ENCODE measurements around the gene TMEM98. TPM values are rescaled to one million over a fixed set of nuclear protein-coding genes. Genes with fewer than 3 reads are reported as not detected.

Gene TMEM98
- total RNA-seq, 1 donor: 128 TPM

- H3K4me3 ChIP-seq (ENCODE audit: low read depth, low read length): no peak overlapping the region
- no peak for DNase-seq (ENCODE audit: low read depth)
- no peak for TF ChIP-seq CTCF (IDR thresholded peaks at IDR 0.05; ENCODE audit: insufficient read depth, low read depth, low read length)
These were observed 33.7 kb upstream of the TMEM98 start for GRCh38 chr17:32894245-32894644.

- no peak for TF ChIP-seq CTCF (IDR thresholded peaks at IDR 0.05; ENCODE audit: insufficient read depth, low read depth, low read length)
- no peak for DNase-seq (ENCODE audit: low read depth)
- H3K4me3 ChIP-seq (ENCODE audit: low read depth, low read length): no peak overlapping the region
These were observed 31.2 kb upstream of the TMEM98 start for GRCh38 chr17:32896647-32897258.

- no peak overlapping the region for H3K4me3 ChIP-seq (ENCODE audit: low read depth, low read length)
- no peak for DNase-seq (ENCODE audit: low read depth)
- TF ChIP-seq CTCF (IDR thresholded peaks at IDR 0.05; ENCODE audit: insufficient read depth, low read depth, low read length): no peak
These were observed 28.5 kb upstream of the TMEM98 start for GRCh38 chr17:32899236-32900013.

GRCh38 chr17:32901743-32902142 lies 26.2 kb upstream of the TMEM98 start:
- TF ChIP-seq CTCF (IDR thresholded peaks at IDR 0.05; ENCODE audit: insufficient read depth, low read depth, low read length): no peak
- DNase-seq (ENCODE audit: low read depth): no peak
- no peak overlapping the region for H3K4me3 ChIP-seq (ENCODE audit: low read depth, low read length)

GRCh38 chr17:32903774-32904673 lies 23.9 kb upstream of the TMEM98 start:
- no peak for DNase-seq (ENCODE audit: low read depth)
- no peak overlapping the region for H3K4me3 ChIP-seq (ENCODE audit: low read depth, low read length)
- no peak for TF ChIP-seq CTCF (IDR thresholded peaks at IDR 0.05; ENCODE audit: insufficient read depth, low read depth, low read length)

GRCh38 chr17:32904891-32905290 lies 23.1 kb upstream of the TMEM98 start:
- TF ChIP-seq CTCF (IDR thresholded peaks at IDR 0.05; ENCODE audit: insufficient read depth, low read depth, low read length): no peak
- no peak overlapping the region for H3K4me3 ChIP-seq (ENCODE audit: low read depth, low read length)
- DNase-seq (ENCODE audit: low read depth): no peak

All from fibroblast of villous mesenchyme (primary cell).